Epidermal melanocyte (primary cell): ENCODE measurements around the gene ABCB11.
"Not testable (repeated sequence)": the region's sequence is repeated elsewhere in the genome, so short reads cannot be mapped to it uniquely, and the experiment has no call there.

Experiments
- DNase-seq: peaks from one replicate; pipeline ENCODE4 v3.0.0; 2011; ENCODE audit warnings: low spot score; ENCODE audit not compliant: insufficient read length

Gene ABCB11

GRCh38 chr2:169031202-169031601 lies at the start of gene ABCB11:
TSS of gene ABCB11 (minus strand) at chr2:169031324. CDS start at chr2:169018125, 13,199 bp downstream.
- DNase-seq, result no peak

DNA sequence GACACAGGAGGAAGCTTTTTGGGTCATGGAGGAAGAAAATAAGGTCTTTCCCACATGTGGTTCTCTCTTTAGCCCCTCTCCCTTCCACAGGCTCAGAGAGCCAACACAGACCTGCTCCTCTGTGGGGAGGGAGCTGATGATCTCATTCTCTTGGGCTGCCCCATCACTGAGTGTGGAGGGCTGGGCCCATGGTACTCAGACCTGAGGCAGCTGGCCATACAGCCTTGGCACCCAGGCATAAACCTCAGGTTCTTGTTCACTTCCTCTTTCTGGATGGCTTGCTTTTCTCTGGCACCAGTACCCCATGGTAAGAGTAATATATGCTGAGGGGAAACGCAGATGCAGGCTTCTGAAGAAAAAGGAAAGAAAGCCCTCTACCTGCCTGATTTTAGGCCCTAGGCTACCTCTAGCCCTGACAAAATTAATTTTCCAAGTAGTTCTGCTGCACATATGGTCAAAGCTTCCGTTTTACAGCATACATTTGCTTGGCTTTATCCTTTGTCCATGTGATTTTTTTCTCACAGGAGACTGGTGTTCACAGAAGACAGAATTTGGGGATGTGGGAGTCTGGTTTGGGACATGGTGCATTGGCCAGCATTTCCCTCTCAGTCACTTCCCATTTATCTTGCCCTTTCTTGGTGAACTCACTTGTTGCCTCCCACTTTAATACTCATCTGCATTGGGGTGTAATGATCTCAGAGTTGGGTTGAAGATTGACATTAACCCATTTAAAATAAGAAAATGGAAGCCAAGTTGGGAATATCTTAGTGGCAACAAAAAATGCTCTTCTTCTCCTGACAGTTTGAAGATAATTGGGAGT lies 49.3 kb upstream of the ABCB11 start:
- no peak for DNase-seq

DNA sequence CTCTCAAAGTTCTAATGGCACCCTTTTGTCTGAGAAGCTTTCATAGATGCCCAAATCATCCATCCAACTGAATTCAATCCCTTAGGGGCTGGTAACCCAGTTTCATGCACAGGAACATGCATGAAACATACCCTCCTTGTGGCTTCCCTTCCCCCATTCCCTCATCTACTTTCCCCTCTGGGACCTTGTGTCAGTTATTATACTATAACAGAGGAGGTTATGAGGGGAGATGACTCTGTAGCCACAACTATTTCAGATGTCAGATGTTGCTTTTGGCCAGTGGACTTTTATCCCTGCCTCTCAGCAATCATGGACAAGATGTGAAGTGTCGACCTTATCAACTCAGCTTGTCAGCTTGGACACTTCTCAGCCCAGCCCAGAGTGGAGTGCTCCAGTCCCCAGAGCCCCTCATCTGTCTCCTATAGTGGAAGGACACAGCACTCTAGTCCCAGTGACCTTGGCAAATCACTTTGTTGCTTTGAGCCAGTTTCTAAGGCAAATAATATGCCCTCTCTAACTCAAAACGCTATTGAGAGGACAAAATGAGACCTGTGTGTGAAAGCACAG lies 46.6 kb upstream of the ABCB11 start:
- no peak for DNase-seq

GRCh38 chr2:169073963-169074751 lies 43.0 kb upstream of the ABCB11 start:
- no peak for DNase-seq

DNA sequence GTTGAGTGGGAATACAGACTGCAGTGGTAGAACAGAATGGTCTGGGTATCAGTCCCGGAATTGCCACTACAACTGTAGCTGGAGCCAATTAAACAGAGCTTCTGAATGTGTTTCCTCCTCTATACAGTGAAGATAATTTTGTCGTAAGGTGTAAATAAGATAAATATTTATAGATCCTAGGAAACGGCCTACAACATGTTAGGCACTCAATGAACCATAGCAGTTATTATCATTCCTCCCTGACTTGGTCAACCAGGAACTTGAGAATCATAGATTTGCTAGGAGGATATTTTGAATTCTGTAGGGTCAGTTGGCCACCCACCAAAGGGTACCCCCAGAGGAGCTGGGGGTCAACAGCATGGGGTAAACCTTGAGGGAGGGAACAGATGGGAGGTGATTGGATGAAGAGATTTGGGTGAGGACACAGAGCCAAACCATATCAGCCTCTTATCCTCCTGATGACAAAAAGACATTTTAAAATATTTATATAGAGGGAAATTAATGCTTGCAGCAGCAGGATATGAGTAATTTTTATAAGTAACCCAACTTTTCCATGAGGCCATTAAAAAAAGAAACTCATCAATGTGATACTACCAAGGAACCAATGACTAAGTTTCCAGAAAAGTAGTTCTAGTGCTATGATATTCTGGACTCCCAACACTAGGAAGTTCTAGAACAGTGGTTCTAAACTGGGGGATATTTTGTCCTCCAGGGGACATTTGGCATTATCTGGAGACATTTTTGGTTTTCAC lies 42.3 kb upstream of the ABCB11 start:
- no peak for DNase-seq

- no peak for DNase-seq
Measured at GRCh38 chr2:169072163-169072925, 41.2 kb upstream of the ABCB11 start.

DNA sequence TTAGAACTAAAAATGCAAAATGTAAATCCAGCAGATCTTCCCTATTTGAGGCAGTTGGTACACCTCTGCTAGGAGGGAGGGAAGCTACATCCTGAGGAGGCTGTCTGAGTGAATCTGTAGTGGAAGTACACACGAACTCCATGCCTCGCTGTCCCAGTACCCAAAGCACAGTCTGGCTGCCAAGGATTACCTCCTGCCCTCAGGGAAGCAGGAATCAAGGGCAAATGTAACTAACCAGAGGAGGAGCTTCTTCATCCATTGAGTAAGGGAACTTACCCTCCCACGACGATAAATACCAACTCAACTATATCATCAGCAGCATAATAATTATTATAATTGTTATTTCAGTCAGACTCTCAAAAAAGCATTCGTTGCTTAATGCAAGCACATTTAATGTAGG lies 40.3 kb upstream of the ABCB11 start:
- DNase-seq, result no peak

DNA sequence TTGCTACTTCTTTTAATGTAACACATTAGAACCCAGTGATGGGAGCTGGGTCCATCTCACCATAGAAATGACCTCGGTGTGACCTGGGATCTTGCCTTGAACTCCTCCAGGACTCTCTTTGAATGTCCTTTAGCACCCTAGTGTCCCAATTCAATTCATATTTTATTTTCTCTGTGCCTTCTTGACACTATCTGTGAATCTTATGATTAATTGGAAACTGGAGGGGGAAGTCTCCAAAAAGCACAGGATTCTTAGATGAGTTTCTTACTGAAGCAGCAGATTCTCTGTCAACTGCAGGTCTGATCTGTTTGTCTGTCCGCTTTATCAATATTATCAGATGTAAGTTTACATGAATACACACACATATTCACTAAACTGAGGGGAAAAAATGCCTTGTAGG lies 38.7 kb upstream of the ABCB11 start:
- DNase-seq, result no peak

GRCh38 chr2:169069341-169069740 lies 38.2 kb upstream of the ABCB11 start, which contains the start of gene DHRS9:
TSS of gene DHRS9 (plus strand) at chr2:169069563. CDS start at chr2:169081582, 12,019 bp downstream.
- no peak for DNase-seq

DNA sequence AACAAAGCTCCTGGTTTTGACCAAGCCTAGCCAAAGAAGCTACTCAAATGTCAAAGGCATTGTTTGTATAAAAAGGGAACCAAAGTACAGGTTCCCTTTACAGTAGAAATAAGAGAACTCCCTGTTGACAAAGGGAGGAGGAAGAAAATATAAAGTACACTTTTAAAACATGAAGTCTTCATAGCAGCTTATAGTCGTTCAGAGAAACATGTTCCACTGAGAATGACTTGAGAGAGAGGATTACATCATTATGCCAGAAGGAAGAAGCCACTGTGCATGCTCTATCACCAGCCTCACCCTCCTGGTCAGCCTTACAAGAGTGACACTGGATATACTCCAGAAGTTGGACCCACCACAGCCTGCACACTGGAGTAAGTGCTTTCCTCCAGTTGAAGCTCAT lies 35.8 kb upstream of the ABCB11 start:
- no peak for DNase-seq

GRCh38 chr2:169065864-169066517 lies 34.9 kb upstream of the ABCB11 start:
- no peak for DNase-seq

- DNase-seq, result no peak
Measured at GRCh38 chr2:169065422-169065821, 34.3 kb upstream of the ABCB11 start.

DNA sequence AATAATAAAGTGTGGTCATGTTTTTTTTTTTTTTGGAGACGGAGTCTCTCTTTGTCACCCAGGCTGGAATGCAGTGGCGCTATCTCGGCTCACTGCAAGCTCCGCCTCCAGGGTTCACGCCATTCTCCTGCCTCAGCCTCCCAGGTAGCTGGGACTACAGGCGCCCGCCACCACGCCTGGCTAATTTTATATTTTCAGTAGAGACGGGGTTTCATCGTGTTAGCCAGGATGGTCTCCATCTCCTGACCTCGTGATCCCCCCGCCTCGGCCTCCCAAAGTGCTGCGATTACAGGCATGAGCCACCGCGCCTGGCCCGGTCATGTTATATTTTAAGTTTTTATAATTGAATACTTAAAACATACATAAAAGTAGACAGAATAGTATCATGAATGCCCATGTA lies 33.1 kb upstream of the ABCB11 start:
- not testable (repeated sequence) for DNase-seq

DNA sequence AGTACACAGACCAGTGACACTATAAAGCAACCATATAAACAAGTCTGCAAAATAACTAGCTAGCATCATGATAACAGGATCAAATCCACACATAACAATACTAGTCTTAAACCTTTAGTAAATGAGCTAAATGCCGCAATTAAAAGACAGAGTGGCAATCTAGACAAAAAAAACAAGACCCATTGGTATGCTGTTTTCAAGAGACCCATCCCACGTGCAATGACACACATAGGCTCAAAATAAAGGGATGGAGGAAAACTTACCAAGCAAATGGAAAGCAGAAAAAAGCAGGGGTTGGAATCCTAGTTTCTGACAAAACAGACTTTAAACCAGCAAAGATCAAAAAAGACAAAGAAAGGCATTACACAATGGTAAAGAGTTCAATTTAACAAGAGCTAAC lies 23.5 kb upstream of the ABCB11 start:
- not testable (repeated sequence) for DNase-seq

DNA sequence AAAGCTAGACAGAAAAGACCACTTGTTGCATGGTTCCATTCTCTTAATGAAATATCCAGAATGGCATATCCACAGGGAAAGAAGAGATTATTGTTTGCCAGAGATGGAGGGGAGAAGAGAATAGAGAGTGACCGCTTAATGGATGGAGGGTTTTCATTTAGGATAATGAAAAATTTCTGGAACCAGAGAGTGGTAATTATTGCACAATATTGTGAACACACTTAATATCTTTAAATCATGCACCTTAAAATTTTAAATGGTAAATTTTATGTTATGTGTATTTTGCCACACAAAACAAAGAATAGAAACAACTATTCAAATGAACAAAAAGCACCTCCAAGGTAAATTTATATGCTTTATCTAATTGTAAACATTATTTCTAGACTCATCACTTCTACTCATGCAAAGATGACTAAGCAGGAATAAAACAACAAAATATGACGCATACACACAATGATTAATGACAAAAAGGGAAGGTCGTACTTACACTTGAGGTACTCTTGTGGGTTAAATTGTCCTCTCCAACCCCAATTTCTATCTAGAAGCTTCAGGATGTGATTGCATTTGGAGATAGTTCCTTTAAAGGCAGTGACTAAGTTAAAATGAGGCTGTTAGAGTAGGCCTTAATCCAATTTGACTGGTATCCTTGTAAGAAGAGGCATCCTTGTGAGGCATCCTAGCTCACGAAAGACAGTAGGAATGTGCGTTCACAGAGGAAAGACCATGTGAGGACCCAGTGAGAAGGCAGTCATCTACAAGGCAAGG lies 19.5 kb upstream of the ABCB11 start:
- no peak for DNase-seq

GRCh38 chr2:169049142-169049541 lies 18.0 kb upstream of the ABCB11 start:
- no peak for DNase-seq

- DNase-seq, result no peak
Measured at GRCh38 chr2:169047256-169048250, 16.4 kb upstream of the ABCB11 start.
